GM12878 (cell line): ENCODE data around the gene TSPYL4. TPM values are rescaled to one million over a fixed set of nuclear protein-coding genes. Genes with fewer than 3 reads are reported as not detected.
A peak's percentile ranks its signal among the peaks of the same experiment; 100 is the strongest.

Source experiments
- ATAC-seq: fragments of 200-7000 bp; cut with Tn5 transposase; 3 replicates; pipeline ENCODE4 v1.9.1; 2020; ENCODE audit warnings: mild to moderate bottlenecking, moderate library complexity
- BruUV-seq: library from RNA; stranded (reverse); fragments of 400-500 nt; replicated peaks from 2 replicates; lab custom pipeline; 2021; lab: Mats Ljungman, UMichigan
- CTCF ChIA-PET: fragments of 300-600 bp; sonication (Branson Sonifier 250); formaldehyde crosslinking; extraction: SDS; loops from one replicate; lab custom pipeline; 2021; ENCODE audit warnings: inconsistent platforms; lab: Yijun Ruan, JAX
- POLR2A ChIA-PET: fragments of 350-600 bp; formaldehyde crosslinking; extraction: SDS; loops from one replicate; lab custom pipeline; 2021; ENCODE audit warnings: inconsistent platforms; lab: Charles Lee
- RAD21 ChIA-PET: fragments of 300-600 bp; sonication (Branson Sonifier 250); formaldehyde crosslinking; loops from one replicate; lab custom pipeline; 2023; ENCODE audit warnings: antibody characterized with exemption; ENCODE audit not compliant: unreplicated experiment; lab: Charles Lee
- SMC1A ChIA-PET: fragments of 300-600 bp; sonication (Branson Sonifier 250); formaldehyde crosslinking; loops from one replicate; lab custom pipeline; 2023; ENCODE audit not compliant: unreplicated experiment, uncharacterized antibody; lab: Charles Lee
- DNase-seq: peaks from one replicate; pipeline ENCODE4 v3.0.0-alpha.2; 2011; ENCODE audit warnings: low read depth, low spot score
- FAIRE-seq: peaks from 3 replicates; lab custom pipeline; 2011; peaks lifted over from hg19 to GRCh38; lab: Jason Lieb, UNC
- H2AFZ ChIP-seq: 2 replicates; pipeline ENCODE4 v1.6.0; 2011; ENCODE audit warnings: low read depth, low read length, control low read depth; ENCODE audit not compliant: control insufficient read depth
- H3K27ac ChIP-seq: 2 replicates; pipeline ENCODE4 v1.5.1; 2011; ENCODE audit warnings: control low read depth; ENCODE audit not compliant: control insufficient read depth, insufficient read depth
- H3K27me3 ChIP-seq, 2 experiments: replicated peaks in 1 of 2; 2 replicates each; pipeline versions ENCODE4 v1.6.0 to v1.6.1; 2011; ENCODE audit warnings: low read length in 1 of 2; ENCODE audit not compliant: control insufficient read depth in 2 of 2, insufficient read depth in 2 of 2
- H3K36me3 ChIP-seq, 2 experiments: 2 replicates each; pipeline ENCODE4 v1.5.1; 2011; ENCODE audit warnings: low read length in 1 of 2; ENCODE audit not compliant: control insufficient read depth in 2 of 2, insufficient read depth in 2 of 2
- H3K4me1 ChIP-seq: 2 replicates; pipeline ENCODE4 v1.6.1; 2011; ENCODE audit warnings: mild to moderate bottlenecking, low read length, moderate library complexity, mixed read lengths; ENCODE audit not compliant: control insufficient read depth, insufficient read depth
- H3K4me2 ChIP-seq: 2 replicates; pipeline ENCODE4 v1.6.0; 2011; ENCODE audit warnings: control low read depth; ENCODE audit not compliant: control insufficient read depth, insufficient read depth
- H3K4me3 ChIP-seq: fragments of 200-600 bp; sonication (generic); 2 replicates; pipeline ENCODE4 v1.5.1; 2016
- H3K79me2 ChIP-seq: 2 replicates; pipeline ENCODE4 v1.6.0; 2011; ENCODE audit warnings: low read length; ENCODE audit not compliant: control insufficient read depth, insufficient read depth
- H3K9ac ChIP-seq: 2 replicates; pipeline ENCODE4 v1.8.0; 2011; ENCODE audit warnings: low read length, control low read depth, mixed read lengths; ENCODE audit not compliant: control insufficient read depth, insufficient read depth
- H3K9me3 ChIP-seq: replicated peaks from 3 replicates; pipeline ENCODE4 v1.5.1; 2011; ENCODE audit warnings: mild to moderate bottlenecking, low read length; ENCODE audit not compliant: control insufficient read depth, insufficient read depth
- H4K20me1 ChIP-seq: 2 replicates; pipeline ENCODE4 v1.6.0; 2011; ENCODE audit not compliant: control insufficient read depth, insufficient read depth
- LARP7 ChIP-seq: fragments of 450-650 bp; IDR thresholded peaks from 2 replicates; pipeline ENCODE4 v1.6.1; 2017; ENCODE audit warnings: mild to moderate bottlenecking
- MLLT1 ChIP-seq: fragments of 450-650 bp; IDR thresholded peaks from 2 replicates; pipeline ENCODE4 v1.6.1; 2016; ENCODE audit warnings: mild to moderate bottlenecking
- ZNF207 ChIP-seq: fragments of 450-650 bp; IDR thresholded peaks from 2 replicates; pipeline ENCODE4 v1.6.1; 2014; ENCODE audit warnings: antibody characterized with exemption, mild to moderate bottlenecking, borderline replicate concordance
- WGBS: methylation state at CpG from one replicate; pipeline ENCODE4 v1.1.6; 2016; ENCODE audit warnings: low lambda C conversion rate; ENCODE audit not compliant: insufficient replicate concordance, insufficient coverage; ENCODE audit errors: missing lambda C conversion rate; 5-methylcytosine and 5-hydroxymethylcytosine counted together
- in situ Hi-C: fragments of 300-500 bp; cut with MboI; formaldehyde crosslinking; loops from 9 replicates; pipeline ENCODE4 v1.14.3; 2018; ENCODE audit warnings: mixed read lengths
- intact Hi-C: fragments of 100-400 bp; cut with micrococcal nuclease; formaldehyde crosslinking; loops from one replicate; pipeline ENCODE4 v1.14.2; 2022; ENCODE audit not compliant: unreplicated experiment
- polyA plus RNA-seq, 11 experiments: library from polyadenylated mRNA; depleted of rRNA in 4 of 11; unstranded in 6 of 11; stranded (reverse) in 5 of 11; fragments of >200 nt; fragmentation: Nextera tagmentation in 4 of 11; fragmentation: Illumina TruSeq in 1 of 11; extraction: Ambion mirVana in 4 of 11; extraction: Trizol in 1 of 11; gene quantifications; 1 replicate in 1 of 11; 2 replicates in 10 of 11; pipeline versions ENCODE4 v1.2.1 to v1.2.3, GENCODE V29; 2011 to 2016; ENCODE audit warnings: inconsistent platforms in 2 of 11, missing spikeins in 2 of 11, low read depth in 1 of 11
- total RNA-seq, 4 experiments: library from RNA; depleted of rRNA in 3 of 4; stranded (reverse); fragments of >200 nt in 3 of 4; fragmentation: Illumina TruSeq in 1 of 4; extraction: Trizol in 1 of 4; gene quantifications; 2 replicates each; pipeline versions ENCODE4 v1.2.1 to v1.2.3, GENCODE V29; 2013 to 2021

The TSPYL4 gene
- total and polyA plus RNA-seq, 10 of the 15 experiments (the other 5 are each of a cell fraction or from before 2014, with no cell fraction given) = 1.5 to 27.6 (median 20.0) TPM

- ATAC-seq = no peak
- H3K79me2 ChIP-seq = peaks cover 38% of the 10 kb centered on the region
- no peaks in the 10 kb centered on the region for H3K27me3 ChIP-seq
- BruUV-seq = no TSS peak
- H3K4me3 ChIP-seq = peak overlapping the region; percentile 94
- ChIA-PET POLR2A (interaction anchor here (1.5 to 3.1 kb wide), 2 partner anchors 15 to 44 kb away, joined by 3 to 12 read pairs; no protein-coding TSS in a partner anchor), SMC1A (interaction anchor here (0.5 to 1.0 kb wide), 2 partner anchors 27 to 1360 kb away, joined by 3 read pairs; partner anchors contain the start of gene TSPYL1), CTCF (interaction anchor here (1.2 to 3.8 kb wide), 5 partner anchors 9 to 240 kb away, joined by 3 to 37 read pairs (median 4); no protein-coding TSS in a partner anchor)
- no peak for FAIRE-seq
- in situ Hi-C loops (no loop called here), intact Hi-C loops (loop anchor here (10.0 kb wide), 1 partner anchor 238 kb away; no protein-coding TSS in a partner anchor)
- DNase-seq = no peak
- H4K20me1 ChIP-seq = no peaks in the 10 kb centered on the region
- peak overlapping the region; percentile 92 for H3K9ac ChIP-seq
- H3K4me1 ChIP-seq = peaks cover 13% of the 10 kb centered on the region
- peak overlapping the region; percentile 90 for H3K27ac ChIP-seq
- H2AFZ ChIP-seq = peak overlapping the region; percentile 99
- H3K36me3 ChIP-seq = no peaks in the 10 kb centered on the region
- TF ChIP-seq ZNF207 (no peak), LARP7 (no peak), MLLT1 (peak; percentile 97)
- TF ChIP-seq, all 136 proteins: peak for 1
- Histone ChIP-seq H3K9me3 (no peaks in the 10 kb centered on the region; the same call in 2 of the 3 replicates), H3K4me2 (peak overlapping the region; percentile 95)
- 52% methylated on average over 11 of the region's 11 CpGs for WGBS
- RAD21 ChIA-PET = interaction anchor here (0.9 to 1.4 kb wide), 2 partner anchors 141 to 244 kb away, joined by 3 read pairs; no protein-coding TSS in a partner anchor
Observed at GRCh38 chr6:116253188-116253504, 729 bp downstream of the TSPYL4 start.
